ENCODE results near the gene RHBDF1.

DNA sequence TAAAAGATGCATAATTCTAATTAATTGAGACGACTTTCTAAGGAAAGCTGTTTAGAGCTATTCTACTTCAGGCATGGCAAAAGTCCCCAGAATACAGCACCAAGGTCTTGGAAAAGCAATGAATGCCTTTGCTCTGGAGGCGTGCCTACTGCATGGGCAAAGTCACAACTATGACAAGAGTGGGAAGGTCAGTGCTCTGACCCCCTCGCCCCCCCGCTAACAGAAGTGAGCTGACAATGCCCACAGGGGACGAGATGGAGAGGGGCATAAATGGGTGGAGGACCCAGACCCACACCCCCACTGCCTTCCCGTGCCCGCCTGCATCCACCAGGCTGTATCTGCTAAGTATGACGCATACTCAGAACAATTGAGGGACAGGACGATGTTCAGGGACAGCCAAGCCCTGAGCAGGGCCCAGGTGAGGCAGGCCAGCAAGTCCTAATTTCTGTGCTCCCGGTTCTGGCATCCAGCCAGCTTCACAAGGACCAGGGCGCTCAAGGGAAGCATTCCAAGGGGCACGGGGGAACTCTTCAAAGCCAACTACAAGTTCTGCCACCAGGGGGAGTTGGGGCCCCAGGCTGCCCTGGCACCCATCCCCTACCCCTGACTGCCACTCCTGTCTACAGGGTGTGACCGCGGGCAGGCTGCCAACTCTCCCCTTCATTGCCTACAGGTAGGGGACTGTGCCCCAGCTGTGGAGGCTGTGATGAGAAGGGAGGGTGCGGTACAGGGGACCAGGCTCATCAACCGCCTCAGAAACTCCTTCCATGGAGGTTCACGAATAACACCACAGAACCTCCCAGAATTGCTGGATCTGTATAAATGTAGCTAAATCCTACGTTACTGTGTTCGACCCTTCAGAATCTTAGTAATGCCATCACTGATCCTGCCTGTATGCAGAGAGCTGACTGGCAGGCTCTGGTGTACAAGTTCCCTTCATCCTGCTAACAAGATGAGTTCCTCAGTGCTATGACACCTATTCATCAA, 45.2 kb upstream of the RHBDF1 start:
- TF ChIP-seq TBP (CRISPR knock-in tag; IDR thresholded peaks at IDR 0.05) (no peak), CHD4 (IDR thresholded peaks at IDR 0.05; ENCODE audit: borderline replicate concordance, low read length) (no peak), KDM1A (CRISPR knock-in tag; IDR thresholded peaks at IDR 0.05) (no peak), MTF1 (CRISPR knock-in tag; IDR thresholded peaks at IDR 0.05) (no peak), POLR2A (IDR thresholded peaks at IDR 0.05; ENCODE audit: insufficient read depth in 1 of 2, low read depth in 2 of 2, low read length in 2 of 2) (no peak), ZNF24 (IDR thresholded peaks at IDR 0.05) (no peak)
- TF ChIP-seq, protein P1, sequence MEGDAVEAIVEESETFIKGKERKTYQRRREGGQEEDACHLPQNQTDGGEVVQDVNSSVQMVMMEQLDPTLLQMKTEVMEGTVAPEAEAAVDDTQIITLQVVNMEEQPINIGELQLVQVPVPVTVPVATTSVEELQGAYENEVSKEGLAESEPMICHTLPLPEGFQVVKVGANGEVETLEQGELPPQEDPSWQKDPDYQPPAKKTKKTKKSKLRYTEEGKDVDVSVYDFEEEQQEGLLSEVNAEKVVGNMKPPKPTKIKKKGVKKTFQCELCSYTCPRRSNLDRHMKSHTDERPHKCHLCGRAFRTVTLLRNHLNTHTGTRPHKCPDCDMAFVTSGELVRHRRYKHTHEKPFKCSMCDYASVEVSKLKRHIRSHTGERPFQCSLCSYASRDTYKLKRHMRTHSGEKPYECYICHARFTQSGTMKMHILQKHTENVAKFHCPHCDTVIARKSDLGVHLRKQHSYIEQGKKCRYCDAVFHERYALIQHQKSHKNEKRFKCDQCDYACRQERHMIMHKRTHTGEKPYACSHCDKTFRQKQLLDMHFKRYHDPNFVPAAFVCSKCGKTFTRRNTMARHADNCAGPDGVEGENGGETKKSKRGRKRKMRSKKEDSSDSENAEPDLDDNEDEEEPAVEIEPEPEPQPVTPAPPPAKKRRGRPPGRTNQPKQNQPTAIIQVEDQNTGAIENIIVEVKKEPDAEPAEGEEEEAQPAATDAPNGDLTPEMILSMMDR (CRISPR knock-in tag; IDR thresholded peaks at IDR 0.05): peak; percentile 83

Measured in HepG2 (cell line).